ENCODE measurements around the gene MTARC1.

DNA sequence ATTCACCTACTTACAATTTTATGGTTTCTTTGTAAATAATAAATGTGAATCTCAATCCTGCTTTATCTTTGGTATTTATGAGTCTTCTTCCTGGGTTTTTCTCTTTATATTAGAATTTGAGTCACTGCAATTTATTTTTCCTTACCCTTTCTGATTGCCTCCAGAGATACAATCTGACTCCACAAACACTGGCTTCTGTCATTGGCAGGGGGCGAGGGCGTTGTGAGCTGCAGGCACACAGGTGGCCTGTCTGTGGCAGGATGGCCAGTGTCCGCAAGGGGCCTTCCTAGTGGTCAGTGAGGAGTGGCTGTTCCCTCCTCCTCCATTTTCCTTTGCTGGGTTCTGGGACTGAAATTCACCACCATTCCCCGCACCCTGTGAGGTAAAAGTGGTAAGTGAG, 2.0 kb upstream of the MTARC1 start:
- TF ChIP-seq ZNF639 (CRISPR knock-in tag; conservative IDR thresholded peaks at IDR 0.05 in 1 of 2, IDR thresholded peaks at IDR 0.05 in 1 of 2) (no peak), ZBED1 (IDR thresholded peaks at IDR 0.05) (no peak)
